H1 (cell line): ENCODE data around the gene AGAP1. TPM values are rescaled to one million over a fixed set of nuclear protein-coding genes. Genes with fewer than 3 reads are reported as not detected.

Experiments
- BRCA1 ChIP-seq: IDR thresholded peaks from 2 replicates; pipeline ENCODE4 v1.6.1; 2012; ENCODE audit warnings: low read depth, low read length, improper control_type of control experiment
- CREB1 ChIP-seq: IDR thresholded peaks from 2 replicates; pipeline ENCODE4 v1.6.1; 2012; ENCODE audit warnings: inconsistent platforms
- polyA plus RNA-seq, 7 experiments: library from polyadenylated mRNA; depleted of rRNA in 3 of 7; stranded (reverse) in 5 of 7; unstranded in 2 of 7; fragments of >200 nt in 5 of 7; fragments of 200-250 nt in 2 of 7; gene quantifications; 1 replicate in 5 of 7; 2 replicates in 1 of 7; 4 replicates in 1 of 7; pipeline versions ENCODE4 v1.2.1 to v1.2.3, GENCODE V29; 2011 to 2013; ENCODE audit warnings: missing spikeins in 2 of 7, mixed read lengths in 2 of 7
- total RNA-seq: library from RNA; stranded (reverse); fragmentation: NEBNext Ultra II Directional; extraction: Animal tissue kit (Norgen Biotek cat#: 25700); gene quantifications from 2 replicates; pipeline ENCODE4 v1.2.1, GENCODE V29; 2021

The AGAP1 gene
- total and polyA plus RNA-seq, 2 of the 8 experiments (the other 6 are each of a cell fraction or from before 2014, with no cell fraction given) = 18.1 to 39.4 TPM

DNA sequence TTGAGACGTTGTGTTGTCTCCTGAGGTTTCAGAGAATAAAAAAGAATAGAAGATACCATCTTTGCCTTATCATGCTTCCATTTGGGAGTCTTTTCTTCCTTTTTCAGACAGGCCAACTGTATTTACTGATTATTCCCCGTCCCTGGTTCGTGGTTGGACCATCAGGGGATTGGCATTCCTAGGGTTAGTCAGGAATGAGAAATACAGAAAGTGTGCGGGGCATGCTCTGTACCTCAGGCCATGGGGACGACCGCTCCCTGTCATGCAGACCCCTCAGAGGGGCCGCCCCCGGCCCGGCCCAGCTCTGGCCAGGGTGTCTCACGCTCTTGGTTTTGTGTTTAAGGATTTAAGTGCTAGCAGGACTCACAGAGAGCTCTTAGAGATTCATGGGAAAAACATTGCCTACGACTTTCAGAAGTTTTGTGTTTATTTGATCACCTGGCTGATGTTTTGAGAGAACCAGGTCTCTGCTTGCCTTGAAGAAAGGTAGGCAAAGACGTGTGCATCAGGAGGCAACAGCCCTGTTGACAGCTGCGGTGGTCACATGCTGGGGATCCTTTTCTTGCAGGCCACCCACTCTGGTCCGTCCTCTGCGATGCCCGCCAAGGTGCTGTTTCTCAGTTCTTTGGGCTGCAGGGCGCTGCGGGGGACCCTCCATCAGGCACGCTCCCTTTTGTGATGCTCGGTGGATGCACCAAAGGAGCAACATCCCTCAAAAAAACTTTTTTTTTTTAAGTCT is 317.8 kb downstream of the AGAP1 start (continued):
- TF ChIP-seq BRCA1 (no peak), CREB1 (no peak)
